PFSK-1 (cell line): ENCODE results near the gene IL10RB. TPM values are rescaled to one million over a fixed set of nuclear protein-coding genes. Genes with fewer than 3 reads are reported as not detected.

ENCODE experiments used
- FOXP2 ChIP-seq: optimal IDR thresholded peaks from 2 replicates; pipeline ENCODE3; 2011; ENCODE audit warnings: borderline replicate concordance, control low read depth, inconsistent platforms; ENCODE audit not compliant: insufficient read depth; ENCODE audit errors: extremely low read length, extremely low read depth
- POLR2AphosphoS5 ChIP-seq: IDR thresholded peaks from 2 replicates; pipeline ENCODE4 v1.6.1; 2012; ENCODE audit warnings: low read depth, mild to moderate bottlenecking, control low read depth, low read length, moderate library complexity
- REST ChIP-seq, 2 experiments: IDR thresholded peaks; 2 replicates each; pipeline versions ENCODE4 v1.6.1 to v1.8.0; 2011 to 2012; ENCODE audit warnings: low read depth in 2 of 2, low read length in 2 of 2, control low read depth in 1 of 2, inconsistent platforms in 1 of 2, mild to moderate bottlenecking in 1 of 2, moderate library complexity in 1 of 2; ENCODE audit not compliant: insufficient read depth in 1 of 2
- SIN3A ChIP-seq: IDR thresholded peaks from 2 replicates; pipeline ENCODE4 v1.6.1; 2012; ENCODE audit warnings: mild to moderate bottlenecking, low read length, moderate library complexity, borderline replicate concordance; ENCODE audit not compliant: insufficient read depth
- TAF1 ChIP-seq: IDR thresholded peaks from 2 replicates; pipeline ENCODE4 v1.6.1; 2012; ENCODE audit warnings: low read length, control low read depth, borderline replicate concordance; ENCODE audit not compliant: insufficient read depth
- polyA plus RNA-seq: library from polyadenylated mRNA; unstranded; fragments of >200 nt; gene quantifications from one replicate; pipeline ENCODE4 v1.2.1, GENCODE V29; 2012; ENCODE audit warnings: low read depth, missing spikeins; ENCODE audit not compliant: insufficient read length

The IL10RB gene
- polyA plus RNA-seq: 26.6 TPM

- TF ChIP-seq POLR2AphosphoS5 (peak; percentile 67), TAF1 (0 out of 2 replicates have a peak, but pooled peaks have one; percentile 19), REST (IDR thresholded peaks at IDR 0.05; ENCODE audit: insufficient read depth in 1 of 2, low read depth in 2 of 2, low read length in 2 of 2) (no peak), SIN3A (no peak), FOXP2 (peak; percentile 29)
Observed at GRCh38 chr21:33266050-33266788, at the start of gene IL10RB. Gene IL10RB, plus strand, starts transcription at chr21:33266367. Its CDS starts 99 bp downstream, at chr21:33266466.

GRCh38 chr21:33217138-33217520, 49.0 kb upstream of the IL10RB start:
- TF ChIP-seq FOXP2 (no peak), REST (IDR thresholded peaks at IDR 0.05; ENCODE audit: insufficient read depth in 1 of 2, low read depth in 2 of 2, low read length in 2 of 2) (no peak), SIN3A (no peak), POLR2AphosphoS5 (no peak), TAF1 (no peak)

GRCh38 chr21:33219300-33219699, 46.9 kb upstream of the IL10RB start:
- no peak for TF ChIP-seq FOXP2
- TF ChIP-seq SIN3A: no peak
- no peak for TF ChIP-seq TAF1
- TF ChIP-seq REST (IDR thresholded peaks at IDR 0.05; ENCODE audit: insufficient read depth in 1 of 2, low read depth in 2 of 2, low read length in 2 of 2): no peak
- TF ChIP-seq POLR2AphosphoS5: no peak

- TF ChIP-seq POLR2AphosphoS5: no peak
- TF ChIP-seq SIN3A: no peak
- no peak for TF ChIP-seq TAF1
- no peak for TF ChIP-seq FOXP2
- TF ChIP-seq REST (IDR thresholded peaks at IDR 0.05; ENCODE audit: insufficient read depth in 1 of 2, low read depth in 2 of 2, low read length in 2 of 2): no peak
Observed at GRCh38 chr21:33219954-33220353, 46.2 kb upstream of the IL10RB start.
